GM18505 (cell line): Measurements from ENCODE around the gene RASSF6.
"Not testable (repeated sequence)": the region's sequence is repeated elsewhere in the genome, so short reads cannot be mapped to it uniquely, and the experiment has no call there.

Experiments used
- ATAC-seq: cut with Tn5 transposase; IDR thresholded peaks from one replicate; pipeline ENCODE4 v1.9.1; 2021; ENCODE audit not compliant: unreplicated experiment
- POLR2A ChIP-seq: IDR thresholded peaks from 4 replicates; pipeline ENCODE4 v1.6.1; 2011; ENCODE audit warnings: borderline replicate concordance; ENCODE audit not compliant: insufficient read depth, insufficient read length; ENCODE audit errors: extremely low read depth

Gene RASSF6

GRCh38 chr4:73576381-73576780 lies 43.9 kb downstream of the RASSF6 start:
- TF ChIP-seq POLR2A: no peak
- no peak for ATAC-seq

- ATAC-seq: no peak
- TF ChIP-seq POLR2A: no peak
These were observed 44.6 kb downstream of the RASSF6 start for GRCh38 chr4:73575660-73576059.

GRCh38 chr4:73573794-73574528 lies 46.3 kb downstream of the RASSF6 start:
- TF ChIP-seq POLR2A: no peak
- peak; percentile 75 for ATAC-seq

GRCh38 chr4:73550865-73551264 lies 69.4 kb downstream of the RASSF6 start:
- not testable (repeated sequence) for ATAC-seq

- TF ChIP-seq POLR2A: no peak
- ATAC-seq: no peak
These were observed 75.6 kb downstream of the RASSF6 start for GRCh38 chr4:73544620-73545019.

- no peak for ATAC-seq
- no peak for TF ChIP-seq POLR2A
These were observed 79.0 kb downstream of the RASSF6 start for GRCh38 chr4:73541251-73541650.

- TF ChIP-seq POLR2A: no peak
- no peak for ATAC-seq
These were observed 79.4 kb downstream of the RASSF6 start for GRCh38 chr4:73540826-73541225.

GRCh38 chr4:73539386-73539785 lies 80.8 kb downstream of the RASSF6 start:
- no peak for TF ChIP-seq POLR2A
- no peak for ATAC-seq

- no peak for ATAC-seq
- no peak for TF ChIP-seq POLR2A
These were observed 82.1 kb downstream of the RASSF6 start for GRCh38 chr4:73538162-73538561.

- no peak for ATAC-seq
- no peak for TF ChIP-seq POLR2A
These were observed 86.5 kb downstream of the RASSF6 start for GRCh38 chr4:73533515-73534422.

- ATAC-seq: no peak
- no peak for TF ChIP-seq POLR2A
These were observed 92.1 kb downstream of the RASSF6 start for GRCh38 chr4:73528171-73528570.

- no peak for ATAC-seq
- TF ChIP-seq POLR2A: no peak
These were observed 93.0 kb downstream of the RASSF6 start for GRCh38 chr4:73527196-73527595.

- no peak for TF ChIP-seq POLR2A
- ATAC-seq: no peak
These were observed 94.6 kb downstream of the RASSF6 start for GRCh38 chr4:73525611-73526010.

GRCh38 chr4:73523126-73523525 lies 97.1 kb downstream of the RASSF6 start:
- no peak for TF ChIP-seq POLR2A
- no peak for ATAC-seq
